Activated naive CD4-positive, alpha-beta T cell treated with anti-CD3 and anti-CD28 coated beads for 36 hours (primary cell): ENCODE measurements around the gene CLDN34. TPM values are rescaled to one million over a fixed set of nuclear protein-coding genes. Genes with fewer than 3 reads are reported as not detected.

ENCODE experiments used
- total RNA-seq, 2 experiments: library from RNA; stranded (reverse); gene quantifications; one replicate each; pipeline ENCODE4 v1.2.3, GENCODE V29; 2021

CLDN34 gene
- total RNA-seq, 2 experiments from 2014 or later = not detected

Other genes with a start within 250 kb of the CLDN34 start
- not detected for gene GPR143, start 201.5 kb upstream of the CLDN34 start, total RNA-seq
- not detected for gene SHROOM2, start 180.9 kb upstream of the CLDN34 start, total RNA-seq
- not detected for gene CLCN4, start 189.6 kb downstream of the CLDN34 start, total RNA-seq